Activated B cell treated with CpG ODN at 0.5 μM for 24 hours (primary cell): ENCODE measurements around the gene NDE1. TPM values are rescaled to one million over a fixed set of nuclear protein-coding genes. Genes with fewer than 3 reads are reported as not detected.

Source experiments
- ATAC-seq: fragments of 200-7000 bp; cut with Tn5 transposase; one replicate; pipeline ENCODE4 v1.10.0; 2021; ENCODE audit warnings: low read depth, mild to moderate bottlenecking, moderate library complexity
- CTCF ChIA-PET: fragments of 350-600 bp; sonication (Branson Sonifier 250); formaldehyde crosslinking; loops from one replicate; lab custom pipeline; 2021; ENCODE audit warnings: antibody characterized with exemption; lab: Charles Lee
- POLR2A ChIA-PET: fragments of 350-600 bp; sonication (Branson Sonifier 250); formaldehyde crosslinking; loops from one replicate; lab custom pipeline; 2021; ENCODE audit warnings: antibody characterized with exemption; lab: Charles Lee
- DNase-seq: peaks from one replicate; pipeline ENCODE4 v3.0.0; 2022
- H3K27ac Mint-ChIP-seq: one replicate; pipeline ENCODE4 v1.8.0; 2020; ENCODE audit warnings: mixed read lengths
- H3K27me3 Mint-ChIP-seq: one replicate; pipeline ENCODE4 v1.8.0; 2021; ENCODE audit warnings: mixed read lengths
- H3K36me3 Mint-ChIP-seq: one replicate; pipeline ENCODE4 v1.8.0; 2021; ENCODE audit warnings: low read depth, mixed read lengths
- H3K4me1 Mint-ChIP-seq: one replicate; pipeline ENCODE4 v1.8.0; 2021; ENCODE audit warnings: mixed read lengths
- H3K4me3 Mint-ChIP-seq: one replicate; pipeline ENCODE4 v1.8.0; 2020; ENCODE audit warnings: mild to moderate bottlenecking, mixed read lengths
- H3K9me3 Mint-ChIP-seq: one replicate; pipeline ENCODE4 v1.8.0; 2020; ENCODE audit warnings: mixed read lengths
- intact Hi-C: fragments of 100-400 bp; cut with micrococcal nuclease; formaldehyde crosslinking; loops from one replicate; pipeline ENCODE4 v1.15.1; 2024
- total RNA-seq: library from RNA; stranded (reverse); gene quantifications from 2 replicates; pipeline ENCODE4 v1.2.3, GENCODE V29; 2022
- TF ChIP-seq, protein P1 (sequence below): fragments of 200-600 bp; IDR thresholded peaks from one replicate; pipeline ENCODE4 v1.8.0; 2022; ENCODE audit warnings: antibody characterized with exemption, mild to moderate bottlenecking

NDE1 gene
- total RNA-seq, 1 donor from 2014 or later = 163 TPM

DNA sequence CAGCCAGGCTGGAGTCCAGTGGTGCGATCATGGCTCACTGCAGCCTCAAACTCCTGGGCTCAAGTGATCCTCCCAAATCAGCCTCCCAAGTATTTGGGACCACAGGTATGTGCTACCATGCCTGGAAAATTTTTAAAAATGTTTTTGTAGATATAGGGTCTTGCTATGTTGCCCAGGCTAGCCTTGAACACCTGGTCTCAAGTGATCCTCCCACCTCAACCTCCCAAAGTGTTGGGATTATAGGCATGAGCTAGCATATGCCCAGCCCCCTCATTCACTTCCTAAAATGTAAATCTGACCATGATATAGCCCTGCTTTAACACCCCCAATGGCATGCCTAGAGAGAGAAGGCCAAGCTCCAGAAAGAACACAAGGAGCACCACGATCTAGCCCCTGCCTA lies 98.6 kb downstream of the NDE1 start:
- DNase-seq (no peak), ATAC-seq (no peak)
- ChIA-PET CTCF (no interaction called here), POLR2A (no interaction called here)
- Mint-ChIP-seq H3K27ac (no peak overlapping the region), H3K27me3 (no peaks in the 10 kb centered on the region), H3K36me3 (peaks cover 11% of the 10 kb centered on the region), H3K4me1 (no peaks in the 10 kb centered on the region), H3K4me3 (no peak overlapping the region), H3K9me3 (no peaks in the 10 kb centered on the region)
- intact Hi-C loops = no loop called here
- TF ChIP-seq, protein P1, sequence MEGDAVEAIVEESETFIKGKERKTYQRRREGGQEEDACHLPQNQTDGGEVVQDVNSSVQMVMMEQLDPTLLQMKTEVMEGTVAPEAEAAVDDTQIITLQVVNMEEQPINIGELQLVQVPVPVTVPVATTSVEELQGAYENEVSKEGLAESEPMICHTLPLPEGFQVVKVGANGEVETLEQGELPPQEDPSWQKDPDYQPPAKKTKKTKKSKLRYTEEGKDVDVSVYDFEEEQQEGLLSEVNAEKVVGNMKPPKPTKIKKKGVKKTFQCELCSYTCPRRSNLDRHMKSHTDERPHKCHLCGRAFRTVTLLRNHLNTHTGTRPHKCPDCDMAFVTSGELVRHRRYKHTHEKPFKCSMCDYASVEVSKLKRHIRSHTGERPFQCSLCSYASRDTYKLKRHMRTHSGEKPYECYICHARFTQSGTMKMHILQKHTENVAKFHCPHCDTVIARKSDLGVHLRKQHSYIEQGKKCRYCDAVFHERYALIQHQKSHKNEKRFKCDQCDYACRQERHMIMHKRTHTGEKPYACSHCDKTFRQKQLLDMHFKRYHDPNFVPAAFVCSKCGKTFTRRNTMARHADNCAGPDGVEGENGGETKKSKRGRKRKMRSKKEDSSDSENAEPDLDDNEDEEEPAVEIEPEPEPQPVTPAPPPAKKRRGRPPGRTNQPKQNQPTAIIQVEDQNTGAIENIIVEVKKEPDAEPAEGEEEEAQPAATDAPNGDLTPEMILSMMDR = no peak

DNA sequence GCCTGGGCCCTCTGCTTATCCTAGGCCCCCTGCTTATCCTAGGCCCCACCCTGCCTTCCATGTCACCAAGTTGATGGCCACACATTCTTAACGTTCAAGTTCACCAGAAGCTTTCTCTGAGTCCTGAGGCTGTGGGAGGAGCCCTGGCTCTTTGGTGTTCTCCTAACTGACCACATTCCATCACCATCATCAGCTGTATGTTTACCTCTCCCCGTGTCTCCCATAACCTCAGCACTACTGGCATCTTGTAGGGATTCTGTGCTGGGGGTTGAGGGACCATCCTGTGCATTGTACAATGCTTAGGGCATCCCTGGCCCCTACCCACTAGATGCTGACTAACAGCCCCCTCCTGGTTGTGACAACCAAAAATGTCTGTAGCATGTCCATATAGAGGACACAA lies 99.3 kb downstream of the NDE1 start:
- POLR2A ChIA-PET = no interaction called here
- CTCF ChIA-PET = no interaction called here
- Mint-ChIP-seq H3K27me3 (no peaks in the 10 kb centered on the region), H3K27ac (no peak overlapping the region), H3K4me3 (no peak overlapping the region), H3K9me3 (no peaks in the 10 kb centered on the region), H3K4me1 (no peaks in the 10 kb centered on the region), H3K36me3 (peaks cover 8% of the 10 kb centered on the region)
- intact Hi-C loops = no loop called here
- DNase-seq (no peak), ATAC-seq (no peak)
- TF ChIP-seq, protein P1 = no peak

DNA sequence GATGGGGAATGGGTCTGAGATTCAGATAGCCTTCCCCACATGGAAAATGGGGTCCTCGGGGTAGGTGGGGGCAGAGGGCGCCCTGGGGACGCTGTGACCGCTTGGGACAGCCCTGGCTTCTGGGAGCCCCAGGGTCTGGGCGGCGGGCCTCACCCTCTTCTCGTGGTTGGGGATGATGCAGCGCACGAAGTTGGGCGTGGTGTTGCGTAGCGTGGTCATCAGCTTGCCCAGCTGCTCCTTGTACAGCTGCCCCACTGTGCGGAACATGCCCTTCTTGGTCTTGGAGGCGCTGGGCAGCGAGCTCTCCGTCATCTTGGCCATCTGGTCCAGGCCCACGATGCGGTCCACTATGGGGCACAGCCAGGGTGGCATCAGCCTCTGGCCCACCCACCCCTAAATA lies 99.9 kb downstream of the NDE1 start:
- TF ChIP-seq, protein P1 = no peak
- Mint-ChIP-seq H3K4me1 (no peaks in the 10 kb centered on the region), H3K4me3 (no peak overlapping the region), H3K27ac (no peak overlapping the region), H3K27me3 (no peaks in the 10 kb centered on the region), H3K9me3 (no peaks in the 10 kb centered on the region), H3K36me3 (peaks cover 8% of the 10 kb centered on the region)
- intact Hi-C loops = no loop called here
- ChIA-PET CTCF (no interaction called here), POLR2A (no interaction called here)
- no peak for DNase-seq
- ATAC-seq = no peak

DNA sequence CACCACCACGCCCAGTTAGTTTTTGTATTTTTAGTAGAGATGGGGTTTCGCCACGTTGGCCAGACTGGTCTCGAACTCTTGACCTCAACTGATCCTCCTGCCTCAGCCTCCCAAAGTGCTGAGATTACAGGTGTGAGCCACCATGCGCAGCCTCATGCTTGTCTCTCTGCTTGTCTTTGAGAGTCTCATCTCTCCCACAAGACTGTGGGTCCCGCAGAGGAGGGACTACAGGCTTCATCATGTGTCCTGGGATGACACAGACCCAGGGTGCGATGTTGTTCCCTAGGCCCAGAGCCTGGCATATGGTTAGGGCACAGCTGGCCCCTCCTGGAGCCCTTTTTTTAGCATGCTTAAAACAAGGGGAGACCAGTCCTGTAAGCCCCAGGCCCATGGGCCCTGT lies 101.9 kb downstream of the NDE1 start:
- ChIA-PET POLR2A (interaction anchor here (0.6 kb wide), 1 partner anchor 107 kb away, joined by 4 read pairs; no protein-coding TSS in a partner anchor), CTCF (no interaction called here)
- H3K9me3 Mint-ChIP-seq = no peaks in the 10 kb centered on the region
- DNase-seq (no peak), ATAC-seq (no peak)
- intact Hi-C loops = no loop called here
- H3K4me3 Mint-ChIP-seq = no peak overlapping the region
- peaks cover 8% of the 10 kb centered on the region for H3K36me3 Mint-ChIP-seq
- no peak overlapping the region for H3K27ac Mint-ChIP-seq
- TF ChIP-seq, protein P1 = no peak
- H3K4me1 Mint-ChIP-seq = peaks cover 5% of the 10 kb centered on the region
- peaks cover 3% of the 10 kb centered on the region for H3K27me3 Mint-ChIP-seq

DNA sequence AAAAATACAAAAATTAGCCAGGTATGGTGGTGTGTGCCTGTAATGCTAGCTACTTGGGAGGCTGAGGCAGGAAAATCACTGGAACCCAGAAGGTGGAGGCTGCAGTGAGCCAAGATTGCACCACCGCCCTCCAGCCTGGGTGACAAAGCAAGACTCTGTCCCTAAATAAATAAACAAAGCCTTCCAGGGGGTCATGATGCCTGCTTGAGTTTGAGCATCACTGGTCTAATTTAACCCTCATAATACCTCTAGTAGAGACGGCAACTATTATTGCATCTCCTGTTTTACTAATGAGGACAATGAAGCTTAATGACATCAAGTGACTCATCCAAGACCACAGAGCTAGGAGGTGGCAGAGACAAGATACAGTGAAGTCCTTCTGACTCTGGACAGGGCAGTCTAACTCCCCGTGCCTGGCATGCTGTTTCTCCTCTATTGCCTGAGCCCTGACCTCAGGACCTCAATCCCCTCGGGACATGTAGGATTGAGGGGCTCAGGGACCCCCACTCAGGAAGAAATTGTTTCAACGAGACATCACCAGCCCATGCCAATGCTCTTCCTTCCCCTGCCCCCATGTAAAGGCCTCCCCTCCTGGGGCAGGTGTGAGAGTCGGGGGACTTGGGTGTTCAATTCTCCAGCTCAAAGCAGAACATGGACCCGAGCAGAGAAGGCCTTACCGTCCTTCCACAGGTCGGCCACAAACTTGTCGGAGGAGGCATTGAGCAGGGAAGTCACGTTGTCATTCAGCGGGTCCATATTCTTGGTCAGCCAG lies 102.9 kb downstream of the NDE1 start:
- Mint-ChIP-seq H3K4me3 (no peak overlapping the region), H3K27me3 (peaks cover 5% of the 10 kb centered on the region), H3K36me3 (peaks cover 4% of the 10 kb centered on the region), H3K9me3 (no peaks in the 10 kb centered on the region), H3K27ac (no peak overlapping the region), H3K4me1 (peaks cover 5% of the 10 kb centered on the region)
- TF ChIP-seq, protein P1 = no peak
- intact Hi-C loops = no loop called here
- no peak for DNase-seq
- ATAC-seq = no peak
- ChIA-PET CTCF (no interaction called here), POLR2A (no interaction called here)
